GM12878 (cell line): ENCODE results near the gene OVCA2. TPM values are rescaled to one million over a fixed set of nuclear protein-coding genes. Genes with fewer than 3 reads are reported as not detected.
A peak's percentile ranks its signal among the peaks of the same experiment; 100 is the strongest.

Experiments used
- ATAC-seq: fragments of 200-7000 bp; cut with Tn5 transposase; 3 replicates; pipeline ENCODE4 v1.9.1; 2020; ENCODE audit warnings: mild to moderate bottlenecking, moderate library complexity
- BruUV-seq: library from RNA; stranded (reverse); fragments of 400-500 nt; replicated peaks from 2 replicates; lab custom pipeline; 2021; lab: Mats Ljungman, UMichigan
- CTCF ChIA-PET: fragments of 300-600 bp; sonication (Branson Sonifier 250); formaldehyde crosslinking; extraction: SDS; loops from one replicate; lab custom pipeline; 2021; ENCODE audit warnings: inconsistent platforms; lab: Yijun Ruan, JAX
- POLR2A ChIA-PET: fragments of 350-600 bp; formaldehyde crosslinking; extraction: SDS; loops from one replicate; lab custom pipeline; 2021; ENCODE audit warnings: inconsistent platforms; lab: Charles Lee
- RAD21 ChIA-PET: fragments of 300-600 bp; sonication (Branson Sonifier 250); formaldehyde crosslinking; loops from one replicate; lab custom pipeline; 2023; ENCODE audit warnings: antibody characterized with exemption; ENCODE audit not compliant: unreplicated experiment; lab: Charles Lee
- SMC1A ChIA-PET: fragments of 300-600 bp; sonication (Branson Sonifier 250); formaldehyde crosslinking; loops from one replicate; lab custom pipeline; 2023; ENCODE audit not compliant: unreplicated experiment, uncharacterized antibody; lab: Charles Lee
- DNase-seq: peaks from one replicate; pipeline ENCODE4 v3.0.0-alpha.2; 2011; ENCODE audit warnings: low read depth, low spot score
- FAIRE-seq: peaks from 3 replicates; lab custom pipeline; 2011; peaks lifted over from hg19 to GRCh38; lab: Jason Lieb, UNC
- H2AFZ ChIP-seq: 2 replicates; pipeline ENCODE4 v1.6.0; 2011; ENCODE audit warnings: low read depth, low read length, control low read depth; ENCODE audit not compliant: control insufficient read depth
- H3K27ac ChIP-seq: 2 replicates; pipeline ENCODE4 v1.5.1; 2011; ENCODE audit warnings: control low read depth; ENCODE audit not compliant: control insufficient read depth, insufficient read depth
- H3K27me3 ChIP-seq, 2 experiments: replicated peaks in 1 of 2; 2 replicates each; pipeline versions ENCODE4 v1.6.0 to v1.6.1; 2011; ENCODE audit warnings: low read length in 1 of 2; ENCODE audit not compliant: control insufficient read depth in 2 of 2, insufficient read depth in 2 of 2
- H3K36me3 ChIP-seq, 2 experiments: 2 replicates each; pipeline ENCODE4 v1.5.1; 2011; ENCODE audit warnings: low read length in 1 of 2; ENCODE audit not compliant: control insufficient read depth in 2 of 2, insufficient read depth in 2 of 2
- H3K4me1 ChIP-seq: 2 replicates; pipeline ENCODE4 v1.6.1; 2011; ENCODE audit warnings: mild to moderate bottlenecking, low read length, moderate library complexity, mixed read lengths; ENCODE audit not compliant: control insufficient read depth, insufficient read depth
- H3K4me2 ChIP-seq: 2 replicates; pipeline ENCODE4 v1.6.0; 2011; ENCODE audit warnings: control low read depth; ENCODE audit not compliant: control insufficient read depth, insufficient read depth
- H3K4me3 ChIP-seq: fragments of 200-600 bp; sonication (generic); 2 replicates; pipeline ENCODE4 v1.5.1; 2016
- H3K79me2 ChIP-seq: 2 replicates; pipeline ENCODE4 v1.6.0; 2011; ENCODE audit warnings: low read length; ENCODE audit not compliant: control insufficient read depth, insufficient read depth
- H3K9ac ChIP-seq: 2 replicates; pipeline ENCODE4 v1.8.0; 2011; ENCODE audit warnings: low read length, control low read depth, mixed read lengths; ENCODE audit not compliant: control insufficient read depth, insufficient read depth
- H3K9me3 ChIP-seq: replicated peaks from 3 replicates; pipeline ENCODE4 v1.5.1; 2011; ENCODE audit warnings: mild to moderate bottlenecking, low read length; ENCODE audit not compliant: control insufficient read depth, insufficient read depth
- H4K20me1 ChIP-seq: 2 replicates; pipeline ENCODE4 v1.6.0; 2011; ENCODE audit not compliant: control insufficient read depth, insufficient read depth
- ATF3 ChIP-seq: IDR thresholded peaks from 2 replicates; pipeline ENCODE4 v1.6.1; 2011; ENCODE audit warnings: low read depth, mild to moderate bottlenecking, low read length, moderate library complexity, borderline replicate concordance; ENCODE audit errors: extremely low read depth
- BHLHE40 ChIP-seq, 2 experiments: fragments of 450-650 bp in 1 of 2; IDR thresholded peaks; 2 replicates each; pipeline ENCODE4 v1.6.1; 2011 to 2017; ENCODE audit warnings: low read depth in 2 of 2, borderline replicate concordance in 1 of 2, improper control_type of control experiment in 1 of 2, low read length in 1 of 2, mild to moderate bottlenecking in 1 of 2
- BRCA1 ChIP-seq: IDR thresholded peaks from 2 replicates; pipeline ENCODE4 v1.6.1; 2011; ENCODE audit warnings: low read depth, low read length, improper control_type of control experiment
- CREB1 ChIP-seq: IDR thresholded peaks from 2 replicates; pipeline ENCODE4 v1.6.1; 2012; ENCODE audit warnings: low read depth, mild to moderate bottlenecking, inconsistent platforms
- E4F1 ChIP-seq: fragments of 450-650 bp; IDR thresholded peaks from 2 replicates; pipeline ENCODE4 v1.6.1; 2018; ENCODE audit warnings: borderline replicate concordance, mild to moderate bottlenecking; ENCODE audit not compliant: partially characterized antibody
- SMAD5 ChIP-seq: IDR thresholded peaks from 2 replicates; pipeline ENCODE4 v1.6.1; 2016; ENCODE audit warnings: antibody characterized with exemption, low read depth
- USF2 ChIP-seq: IDR thresholded peaks from 2 replicates; pipeline ENCODE4 v1.6.1; 2011; ENCODE audit warnings: low read depth, low read length, improper control_type of control experiment, borderline replicate concordance
- WGBS: methylation state at CpG from one replicate; pipeline ENCODE4 v1.1.6; 2016; ENCODE audit warnings: low lambda C conversion rate; ENCODE audit not compliant: insufficient replicate concordance, insufficient coverage; ENCODE audit errors: missing lambda C conversion rate; 5-methylcytosine and 5-hydroxymethylcytosine counted together
- in situ Hi-C: fragments of 300-500 bp; cut with MboI; formaldehyde crosslinking; loops from 9 replicates; pipeline ENCODE4 v1.14.3; 2018; ENCODE audit warnings: mixed read lengths
- intact Hi-C: fragments of 100-400 bp; cut with micrococcal nuclease; formaldehyde crosslinking; loops from one replicate; pipeline ENCODE4 v1.14.2; 2022; ENCODE audit not compliant: unreplicated experiment
- polyA plus RNA-seq, 11 experiments: library from polyadenylated mRNA; depleted of rRNA in 4 of 11; unstranded in 6 of 11; stranded (reverse) in 5 of 11; fragments of >200 nt; fragmentation: Nextera tagmentation in 4 of 11; fragmentation: Illumina TruSeq in 1 of 11; extraction: Ambion mirVana in 4 of 11; extraction: Trizol in 1 of 11; gene quantifications; 1 replicate in 1 of 11; 2 replicates in 10 of 11; pipeline versions ENCODE4 v1.2.1 to v1.2.3, GENCODE V29; 2011 to 2016; ENCODE audit warnings: inconsistent platforms in 2 of 11, missing spikeins in 2 of 11, low read depth in 1 of 11
- total RNA-seq, 4 experiments: library from RNA; depleted of rRNA in 3 of 4; stranded (reverse); fragments of >200 nt in 3 of 4; fragmentation: Illumina TruSeq in 1 of 4; extraction: Trizol in 1 of 4; gene quantifications; 2 replicates each; pipeline versions ENCODE4 v1.2.1 to v1.2.3, GENCODE V29; 2013 to 2021

Gene OVCA2
- total and polyA plus RNA-seq, 10 of the 15 experiments (the other 5 are each of a cell fraction or from before 2014, with no cell fraction given), result 6.1 to 75.3 (median 40.7) TPM

GRCh38 chr17:2050300-2051060, 8.7 kb downstream of the OVCA2 start (continued):
- TF ChIP-seq ATF3 (no peak), USF2 (no peak), BRCA1 (no peak), SMAD5 (no peak)

GRCh38 chr17:2051061-2051932, 9.5 kb downstream of the OVCA2 start:
- POLR2A ChIA-PET, result interaction anchor here (1.0 kb wide), 1 partner anchor 287 kb away, joined by 3 read pairs; no protein-coding TSS in a partner anchor
- no peak for FAIRE-seq

More at GRCh38 chr17:2051061-2051932, 9.5 kb downstream of the OVCA2 start:
- Histone ChIP-seq H3K9ac (no peak overlapping the region), H3K27ac (no peak overlapping the region), H3K79me2 (peaks cover 19% of the 10 kb centered on the region), H4K20me1 (no peaks in the 10 kb centered on the region), H3K4me2 (peak overlapping the region; percentile 9; the same call in 1 of the 2 replicates), H3K27me3 (peaks cover 2% of the 10 kb centered on the region in 2 experiments; a peak in 3 of 4 replicates), H3K4me3 (peak overlapping the region; percentile 61; the same call in 1 of the 2 replicates), H3K4me1 (peaks cover 10% of the 10 kb centered on the region), H3K36me3 (no peaks in the 10 kb centered on the region; a peak in 1 of 4 replicates), H2AFZ (no peak overlapping the region), H3K9me3 (no peaks in the 10 kb centered on the region)
- ATAC-seq, result no peak
- 10% methylated on average over 38 of the region's 81 CpGs for WGBS
- in situ Hi-C loops, result loop anchor here (5.0 kb wide), 1 partner anchor 301 kb away; no protein-coding TSS in a partner anchor
- intact Hi-C loops, result loop anchor here (5.0 kb wide), 1 partner anchor 286 kb away; the partner anchor contains the start of genes SGSM2 and TSR1
- ChIA-PET CTCF (interaction anchor here (1.0 to 1.3 kb wide), 2 partner anchors 193 to 194 kb away, joined by 4 to 5 read pairs; no protein-coding TSS in a partner anchor), RAD21 (interaction anchor here (0.8 to 1.7 kb wide), 5 partner anchors 19 to 232 kb away, joined by 3 to 6 read pairs (median 3); no protein-coding TSS in a partner anchor), SMC1A (interaction anchor here (1.8 kb wide), 1 partner anchor 194 kb away, joined by 7 read pairs; no protein-coding TSS in a partner anchor)
- no TSS peak for BruUV-seq
- DNase-seq, result no peak
- no peak for TF ChIP-seq E4F1
- 0 out of 2 replicates have a peak, but pooled peaks have one; percentile 33 for TF ChIP-seq CREB1
- TF ChIP-seq BHLHE40 (IDR thresholded peaks at IDR 0.05; ENCODE audit: borderline replicate concordance in 1 of 2, low read depth in 2 of 2, low read length in 1 of 2), result 0 out of 4 replicates have a peak, but pooled peaks of 1 of the 2 experiments have one; percentile 5
